Activated T-helper 1 cell treated with Interleukin-2 at 50 U/mL for 16 hours (primary cell): ENCODE results near the gene GALNT17.
"Not testable (repeated sequence)": the region's sequence is repeated elsewhere in the genome, so short reads cannot be mapped to it uniquely, and the experiment has no call there.

Experiments
- DNase-seq: peaks from one replicate; pipeline ENCODE4 v3.0.0-alpha.2; 2020; ENCODE audit warnings: low read depth

GALNT17 gene

GRCh38 chr7:71236230-71237105, 104.5 kb downstream of the GALNT17 start:
- no peak for DNase-seq

GRCh38 chr7:71237945-71238344, 106.0 kb downstream of the GALNT17 start:
- DNase-seq, result no peak

GRCh38 chr7:71238581-71239295, 106.8 kb downstream of the GALNT17 start:
- no peak for DNase-seq

GRCh38 chr7:71239586-71240268, 107.8 kb downstream of the GALNT17 start:
- no peak for DNase-seq

- no peak for DNase-seq
Measured at GRCh38 chr7:71243736-71244410, 111.9 kb downstream of the GALNT17 start.

GRCh38 chr7:71245038-71245437, 113.1 kb downstream of the GALNT17 start:
- DNase-seq, result no peak

GRCh38 chr7:71251706-71252105, 119.8 kb downstream of the GALNT17 start:
- DNase-seq, result no peak

- DNase-seq, result no peak
Measured at GRCh38 chr7:71254751-71255150, 122.8 kb downstream of the GALNT17 start.

- no peak for DNase-seq
Measured at GRCh38 chr7:71255537-71256178, 123.7 kb downstream of the GALNT17 start.

GRCh38 chr7:71261066-71261465, 129.1 kb downstream of the GALNT17 start:
- DNase-seq, result no peak

GRCh38 chr7:71262834-71263233, 130.9 kb downstream of the GALNT17 start:
- DNase-seq, result not testable (repeated sequence)

GRCh38 chr7:71264005-71264404, 132.1 kb downstream of the GALNT17 start:
- no peak for DNase-seq

GRCh38 chr7:71266912-71267311, 135.0 kb downstream of the GALNT17 start:
- DNase-seq, result no peak

- no peak for DNase-seq
Measured at GRCh38 chr7:71267734-71268469, 136.0 kb downstream of the GALNT17 start.

GRCh38 chr7:71270558-71270957, 138.6 kb downstream of the GALNT17 start:
- no peak for DNase-seq

GRCh38 chr7:71271203-71271602, 139.3 kb downstream of the GALNT17 start:
- no peak for DNase-seq

- DNase-seq, result no peak
Measured at GRCh38 chr7:71272509-71273490, 140.9 kb downstream of the GALNT17 start.

GRCh38 chr7:71278257-71278656, 146.3 kb downstream of the GALNT17 start:
- DNase-seq, result no peak

- DNase-seq, result no peak
Measured at GRCh38 chr7:71281261-71281660, 149.3 kb downstream of the GALNT17 start.

GRCh38 chr7:71283802-71284201, 151.9 kb downstream of the GALNT17 start:
- no peak for DNase-seq
